Ovary (tissue), 3 donors: ENCODE measurements around the gene FAM117B.

Source experiments
- CTCF ChIP-seq, 3 donors: fragments of 450-650 bp in 2 of 3; fragments of 200-600 bp in 1 of 3; IDR thresholded peaks; one replicate each; pipeline versions ENCODE4 v1.5.1 to v1.8.0; 2016 to 2022; ENCODE audit warnings: antibody characterized with exemption in 3 of 3, mild to moderate bottlenecking in 1 of 3
- POLR2A ChIP-seq: fragments of 450-650 bp; IDR thresholded peaks from one replicate; pipeline ENCODE4 v1.6.1; 2017; ENCODE audit warnings: antibody characterized with exemption, mild to moderate bottlenecking, moderate library complexity
- donor health status: DM: no; HTN: no; CAD: no.

- TF ChIP-seq CTCF (IDR thresholded peaks at IDR 0.05) = no peak
- TF ChIP-seq POLR2A = no peak
Observed at GRCh38 chr2:202610380-202610779, 24.4 kb upstream of the FAM117B start.
